ENCODE results near the gene TBC1D13. TPM values are rescaled to one million over a fixed set of nuclear protein-coding genes. Genes with fewer than 3 reads are reported as not detected.
"Not testable (repeated sequence)": the region's sequence is repeated elsewhere in the genome, so short reads cannot be mapped to it uniquely, and the experiment has no call there.

The TBC1D13 gene
- polyA plus RNA-seq, 1 donor from 2014 or later, result 30.0 TPM

- H3K9me2 ChIP-seq (ENCODE audit: insufficient read depth, low read length); H3K9ac ChIP-seq (ENCODE audit: low read length); H3K27me3 ChIP-seq (ENCODE audit: insufficient read depth, low read depth, low read length); H4K20me1 ChIP-seq (ENCODE audit: insufficient read depth); H3K9me3 ChIP-seq (ENCODE audit: low read length); H3K4me2 ChIP-seq (ENCODE audit: low read length); H3K36me3 ChIP-seq (ENCODE audit: insufficient read depth, low read length); H2AFZ ChIP-seq (ENCODE audit: low read depth, low read length); H3K27ac ChIP-seq (ENCODE audit: low read length); H3K79me2 ChIP-seq (replicated peaks; ENCODE audit: insufficient read depth, low read length); H3K4me3 ChIP-seq (ENCODE audit: low read length); H3F3A ChIP-seq (ENCODE audit: insufficient read depth, low read length, poor library complexity, severe bottlenecking): not testable (repeated sequence)
- TF ChIP-seq SMC3 (conservative IDR thresholded peaks at IDR 0.05; ENCODE audit: poor library complexity) (peak; percentile 43), RAD21 (conservative IDR thresholded peaks at IDR 0.05) (peak; percentile 64), CTCF (IDR thresholded peaks at IDR 0.05; ENCODE audit: poor library complexity, severe bottlenecking) (peak; percentile 65)
Observed at GRCh38 chr9:128851779-128852600, 64.9 kb downstream of the TBC1D13 start.

DNA sequence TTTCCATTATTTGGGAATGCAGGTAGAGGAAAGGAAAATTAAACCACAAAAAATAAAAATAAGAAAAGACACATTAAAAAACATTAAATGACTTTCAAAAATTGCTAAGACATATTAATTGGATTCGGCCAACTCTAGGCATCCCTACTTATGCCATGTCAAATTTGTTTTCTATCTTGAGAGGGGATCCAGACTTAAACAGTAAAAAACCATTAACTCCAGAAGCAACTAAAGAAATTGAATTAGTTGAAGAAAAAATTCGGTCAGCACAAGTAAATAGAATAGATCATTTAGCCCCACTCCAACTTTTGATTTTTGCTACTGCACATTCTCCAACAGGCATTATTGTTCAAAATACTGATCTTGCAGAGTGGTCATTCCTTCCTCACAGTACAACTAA, 65.6 kb downstream of the TBC1D13 start:
- H3K9me2 ChIP-seq (ENCODE audit: insufficient read depth, low read length); H3K27ac ChIP-seq (ENCODE audit: low read length); H4K20me1 ChIP-seq (ENCODE audit: insufficient read depth); H3F3A ChIP-seq (ENCODE audit: insufficient read depth, low read length, poor library complexity, severe bottlenecking); H3K27me3 ChIP-seq (ENCODE audit: insufficient read depth, low read depth, low read length); H3K9me3 ChIP-seq (ENCODE audit: low read length); H2AFZ ChIP-seq (ENCODE audit: low read depth, low read length); H3K4me3 ChIP-seq (ENCODE audit: low read length); H3K36me3 ChIP-seq (ENCODE audit: insufficient read depth, low read length); H3K4me2 ChIP-seq (ENCODE audit: low read length); H3K9ac ChIP-seq (ENCODE audit: low read length); H3K79me2 ChIP-seq (replicated peaks; ENCODE audit: insufficient read depth, low read length): not testable (repeated sequence)

DNA sequence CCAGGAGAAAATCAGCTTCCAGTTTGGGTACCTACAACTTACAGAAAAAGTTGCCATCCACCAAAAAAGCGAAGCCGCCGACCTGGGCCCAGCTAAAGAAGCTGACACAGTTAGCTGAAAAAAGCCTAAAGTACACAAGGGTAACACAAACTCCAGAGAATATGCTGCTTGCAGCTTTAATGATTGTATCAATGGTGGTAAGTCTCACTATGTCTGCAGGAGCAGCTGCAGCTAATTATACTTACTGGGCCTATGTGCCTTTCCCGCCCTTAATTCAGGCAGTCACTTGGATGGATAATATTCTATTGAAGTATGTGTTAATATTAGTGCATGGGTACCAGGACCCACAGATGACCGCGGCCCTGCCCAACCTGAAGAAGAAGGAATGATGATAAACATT, 67.4 kb downstream of the TBC1D13 start:
- not testable (repeated sequence) for H3K27ac ChIP-seq (ENCODE audit: low read length); H3F3A ChIP-seq (ENCODE audit: insufficient read depth, low read length, poor library complexity, severe bottlenecking); H2AFZ ChIP-seq (ENCODE audit: low read depth, low read length); H3K36me3 ChIP-seq (ENCODE audit: insufficient read depth, low read length); H3K27me3 ChIP-seq (ENCODE audit: insufficient read depth, low read depth, low read length); H3K9me2 ChIP-seq (ENCODE audit: insufficient read depth, low read length); H3K9me3 ChIP-seq (ENCODE audit: low read length); H4K20me1 ChIP-seq (ENCODE audit: insufficient read depth); H3K4me2 ChIP-seq (ENCODE audit: low read length); H3K79me2 ChIP-seq (replicated peaks; ENCODE audit: insufficient read depth, low read length); H3K4me3 ChIP-seq (ENCODE audit: low read length); H3K9ac ChIP-seq (ENCODE audit: low read length)

DNA sequence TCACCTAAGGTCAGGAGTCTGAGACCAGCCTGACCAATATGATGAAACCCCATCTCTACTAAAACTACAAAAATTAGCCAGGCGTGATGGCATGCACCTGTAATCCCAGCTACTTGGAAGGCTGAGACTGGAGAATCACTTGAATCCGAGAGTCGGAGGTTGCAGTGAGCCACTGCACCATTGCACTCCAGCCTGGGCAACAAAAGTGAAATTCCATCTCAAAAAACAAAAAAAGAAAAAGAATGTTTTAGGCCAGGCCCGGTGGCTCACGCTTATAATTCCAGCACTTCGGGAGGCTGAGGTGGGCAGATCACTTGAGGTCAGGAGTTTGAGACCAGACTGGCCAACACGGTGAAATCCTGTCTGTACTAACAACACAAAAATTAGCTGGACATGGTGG, 71.4 kb downstream of the TBC1D13 start:
- not testable (repeated sequence) for H3K4me2 ChIP-seq (ENCODE audit: low read length); H3K9me2 ChIP-seq (ENCODE audit: insufficient read depth, low read length); H3K9ac ChIP-seq (ENCODE audit: low read length); H3F3A ChIP-seq (ENCODE audit: insufficient read depth, low read length, poor library complexity, severe bottlenecking); H3K27ac ChIP-seq (ENCODE audit: low read length); H3K4me3 ChIP-seq (ENCODE audit: low read length); H3K79me2 ChIP-seq (replicated peaks; ENCODE audit: insufficient read depth, low read length); H3K9me3 ChIP-seq (ENCODE audit: low read length); H4K20me1 ChIP-seq (ENCODE audit: insufficient read depth); H3K36me3 ChIP-seq (ENCODE audit: insufficient read depth, low read length); H3K27me3 ChIP-seq (ENCODE audit: insufficient read depth, low read depth, low read length); H2AFZ ChIP-seq (ENCODE audit: low read depth, low read length)

Small RNA genes lying within 50 kb of the gene (small RNA-seq; reads per million reads assigned to genes)
- 0 reads per million in 3 experiments for gene RF00017

Other genes with a start within 250 kb of the TBC1D13 start
- gene SPTAN1, start 234.7 kb upstream of the TBC1D13 start, polyA plus RNA-seq, result 287 and 353 TPM in 2 replicates
- 82.5 and 86.6 TPM in 2 replicates for gene DYNC2I2, start 130.4 kb upstream of the TBC1D13 start, polyA plus RNA-seq
- 549 and 855 TPM in 2 replicates for gene SET, start 98.0 kb upstream of the TBC1D13 start, polyA plus RNA-seq
- gene PKN3, start 84.8 kb upstream of the TBC1D13 start, polyA plus RNA-seq, result 0.06 and 1.4 TPM in 2 replicates
- gene ZDHHC12, start 63.1 kb upstream of the TBC1D13 start, polyA plus RNA-seq, result 0.09 TPM in 1 of 2 replicates, not detected in the other
- gene ZER1, start 15.3 kb upstream of the TBC1D13 start, polyA plus RNA-seq, result 30.6 and 32.2 TPM in 2 replicates
- gene ENDOG, start 31.2 kb downstream of the TBC1D13 start, polyA plus RNA-seq, result 60.1 and 61.5 TPM in 2 replicates
- 26.7 and 34.7 TPM in 2 replicates for gene SPOUT1, start 42.5 kb downstream of the TBC1D13 start, polyA plus RNA-seq
- 22.6 and 24.4 TPM in 2 replicates for gene KYAT1, start 94.7 kb downstream of the TBC1D13 start, polyA plus RNA-seq
- gene LRRC8A, start 94.9 kb downstream of the TBC1D13 start, polyA plus RNA-seq, result 11.6 and 15.6 TPM in 2 replicates
- not detected in 2 replicates for gene PHYHD1, start 133.7 kb downstream of the TBC1D13 start, polyA plus RNA-seq
- 11.3 and 14.4 TPM in 2 replicates for gene DOLK, start 160.3 kb downstream of the TBC1D13 start, polyA plus RNA-seq
- gene NUP188, start 160.4 kb downstream of the TBC1D13 start, polyA plus RNA-seq, result 21.2 and 24.0 TPM in 2 replicates
- gene SH3GLB2, start 241.1 kb downstream of the TBC1D13 start, polyA plus RNA-seq, result 128 and 160 TPM in 2 replicates
- gene MIGA2, start 249.4 kb downstream of the TBC1D13 start, polyA plus RNA-seq, result 42.4 and 73.6 TPM in 2 replicates

Measured in neural cell (in vitro differentiated cells).